Upper lobe of right lung (tissue), 1 donor: ENCODE data around the gene NLGN4Y. TPM values are rescaled to one million over a fixed set of nuclear protein-coding genes. Genes with fewer than 3 reads are reported as not detected.
"Not testable (repeated sequence)": the region's sequence is repeated elsewhere in the genome, so short reads cannot be mapped to it uniquely, and the experiment has no call there.

ENCODE experiments used
- ATAC-seq: fragments of 200-7000 bp; cut with Tn5 transposase; one replicate; pipeline ENCODE4 v1.9.1; 2020; ENCODE audit warnings: mild to moderate bottlenecking, moderate library complexity
- DNase-seq: peaks from one replicate; pipeline ENCODE4 v3.0.0-alpha.2; 2020
- H3K27ac ChIP-seq: fragments of 200-600 bp; one replicate; pipeline ENCODE4 v1.8.0; 2022
- H3K27me3 ChIP-seq: fragments of 200-600 bp; one replicate; pipeline ENCODE4 v1.8.0; 2022; ENCODE audit warnings: mild to moderate bottlenecking
- H3K36me3 ChIP-seq: fragments of 200-600 bp; one replicate; pipeline ENCODE4 v1.8.0; 2022
- H3K4me1 ChIP-seq: fragments of 200-600 bp; one replicate; pipeline ENCODE4 v1.8.0; 2022
- H3K4me3 ChIP-seq: fragments of 200-600 bp; one replicate; pipeline ENCODE4 v1.8.0; 2022; ENCODE audit warnings: mild to moderate bottlenecking
- H3K9me3 ChIP-seq: fragments of 200-600 bp; one replicate; pipeline ENCODE4 v1.8.0; 2022
- intact Hi-C: fragments of 100-400 bp; cut with DNase I; formaldehyde crosslinking; loops from one replicate; pipeline ENCODE4 v1.11.0; 2022
- total RNA-seq: library from RNA; stranded (reverse); fragmentation: NEBNext Ultra II Directional; extraction: Animal tissue kit (Norgen Biotek cat#: 25700); gene quantifications from one replicate; pipeline ENCODE4 v1.2.1, GENCODE V29; 2021
- TF ChIP-seq, protein P1 (sequence below): fragments of 200-600 bp; IDR thresholded peaks from one replicate; pipeline ENCODE4 v1.8.0; 2022; ENCODE audit warnings: antibody characterized with exemption
- donor health status: DM: no; HTN: yes; CAD: no; lungs with severe emphysema.

The NLGN4Y gene
- total RNA-seq, 1 donor from 2014 or later = 3.7 TPM

DNA sequence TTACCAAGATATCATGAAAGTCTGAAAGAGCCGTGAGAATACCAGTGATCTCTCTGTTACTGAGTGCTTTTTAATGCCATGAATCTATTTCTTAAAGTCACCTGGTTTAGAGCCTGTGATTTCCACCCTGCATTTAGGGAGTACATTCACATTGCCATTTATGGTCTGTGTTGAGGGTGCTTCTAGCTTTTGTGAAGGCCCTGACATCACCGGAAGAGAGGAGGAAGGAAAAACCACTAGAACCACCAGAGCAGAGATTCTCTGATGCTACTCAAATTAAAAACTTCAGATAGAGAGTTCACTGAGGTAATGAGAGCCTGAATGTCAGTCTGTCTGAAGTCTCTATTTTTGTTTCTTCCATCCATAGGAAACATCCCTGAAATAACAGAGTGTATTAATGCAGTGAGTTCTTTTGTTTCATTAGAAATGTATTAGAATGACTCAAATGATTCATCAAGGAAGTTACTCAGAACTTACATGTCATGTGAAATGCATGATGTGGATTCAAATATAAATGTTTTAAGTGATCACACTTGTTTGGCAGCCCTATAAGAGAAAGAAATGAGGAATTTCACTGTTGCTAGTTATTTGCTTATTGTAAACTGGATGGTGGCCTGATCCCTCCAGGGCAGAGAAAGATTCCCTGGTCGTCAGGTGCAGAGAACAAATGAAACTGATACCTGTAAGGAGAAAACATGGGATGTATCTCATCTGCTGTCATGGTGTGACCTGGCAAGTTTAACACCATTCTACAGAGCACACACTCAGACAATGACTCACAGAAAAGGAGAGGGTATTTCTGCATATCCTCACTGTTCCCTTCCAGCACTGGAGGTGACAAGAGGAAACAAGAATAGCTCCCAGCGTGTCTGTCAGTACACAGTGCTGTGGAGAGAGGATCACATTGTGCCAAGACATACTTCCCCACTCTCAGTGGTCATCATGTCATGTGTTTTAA, 310.1 kb downstream of the NLGN4Y start:
- intact Hi-C loops = no loop called here
- no peak overlapping the region for H3K27ac ChIP-seq
- DNase-seq = no peak
- ATAC-seq = no peak
- H3K4me1 ChIP-seq = no peaks in the 10 kb centered on the region
- H3K4me3 ChIP-seq = no peak overlapping the region
- H3K9me3 ChIP-seq = no peaks in the 10 kb centered on the region
- TF ChIP-seq, protein P1, sequence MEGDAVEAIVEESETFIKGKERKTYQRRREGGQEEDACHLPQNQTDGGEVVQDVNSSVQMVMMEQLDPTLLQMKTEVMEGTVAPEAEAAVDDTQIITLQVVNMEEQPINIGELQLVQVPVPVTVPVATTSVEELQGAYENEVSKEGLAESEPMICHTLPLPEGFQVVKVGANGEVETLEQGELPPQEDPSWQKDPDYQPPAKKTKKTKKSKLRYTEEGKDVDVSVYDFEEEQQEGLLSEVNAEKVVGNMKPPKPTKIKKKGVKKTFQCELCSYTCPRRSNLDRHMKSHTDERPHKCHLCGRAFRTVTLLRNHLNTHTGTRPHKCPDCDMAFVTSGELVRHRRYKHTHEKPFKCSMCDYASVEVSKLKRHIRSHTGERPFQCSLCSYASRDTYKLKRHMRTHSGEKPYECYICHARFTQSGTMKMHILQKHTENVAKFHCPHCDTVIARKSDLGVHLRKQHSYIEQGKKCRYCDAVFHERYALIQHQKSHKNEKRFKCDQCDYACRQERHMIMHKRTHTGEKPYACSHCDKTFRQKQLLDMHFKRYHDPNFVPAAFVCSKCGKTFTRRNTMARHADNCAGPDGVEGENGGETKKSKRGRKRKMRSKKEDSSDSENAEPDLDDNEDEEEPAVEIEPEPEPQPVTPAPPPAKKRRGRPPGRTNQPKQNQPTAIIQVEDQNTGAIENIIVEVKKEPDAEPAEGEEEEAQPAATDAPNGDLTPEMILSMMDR = no peak
- H3K27me3 ChIP-seq = no peaks in the 10 kb centered on the region
- H3K36me3 ChIP-seq = no peaks in the 10 kb centered on the region

DNA sequence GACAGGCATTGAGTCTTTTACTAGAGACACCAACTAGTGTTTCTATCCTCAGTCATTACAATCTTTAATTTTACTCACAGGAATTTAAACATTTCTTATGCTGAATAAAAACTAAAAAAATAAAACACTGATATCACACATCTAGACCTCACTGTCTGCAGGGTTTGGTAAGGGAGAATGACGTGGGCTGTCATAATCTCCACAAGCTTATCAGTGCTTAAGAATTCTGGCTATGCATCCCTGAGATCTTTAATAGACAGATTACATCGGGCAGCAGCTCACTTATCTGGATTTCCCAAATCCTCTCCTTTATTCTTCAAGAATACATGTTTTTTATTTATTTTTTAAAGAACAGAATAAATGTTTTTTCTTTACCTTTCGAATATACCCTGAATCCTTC, 313.1 kb downstream of the NLGN4Y start:
- intact Hi-C loops = no loop called here
- H3K4me3 ChIP-seq = no peak overlapping the region

DNA sequence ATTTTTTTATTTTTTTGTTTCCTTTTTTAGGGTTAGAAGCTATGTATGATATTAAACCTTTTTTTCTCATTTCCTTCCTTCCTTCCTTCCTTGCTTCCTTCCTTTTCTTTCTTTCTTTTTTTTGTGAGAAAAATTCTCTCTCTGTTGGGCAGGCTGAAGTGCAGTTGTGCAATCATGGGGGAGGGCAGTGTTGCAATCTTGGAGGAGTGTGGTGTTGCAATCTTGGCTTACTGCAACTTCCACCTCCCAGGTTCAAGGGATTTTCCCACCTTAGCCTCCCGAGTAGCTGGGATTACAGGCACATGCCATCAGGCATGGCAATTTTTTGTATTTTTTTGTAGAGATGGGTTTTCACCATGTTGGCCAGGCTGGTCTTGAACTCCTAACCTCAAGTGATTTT, 326.4 kb downstream of the NLGN4Y start:
- H3K27ac ChIP-seq = no peak overlapping the region
- intact Hi-C loops = no loop called here
- H3K27me3 ChIP-seq = no peaks in the 10 kb centered on the region
- H3K36me3 ChIP-seq = no peaks in the 10 kb centered on the region
- DNase-seq (no peak), ATAC-seq (no peak)
- H3K4me3 ChIP-seq = no peak overlapping the region
- H3K4me1 ChIP-seq = no peaks in the 10 kb centered on the region
- TF ChIP-seq, protein P1 = no peak
- H3K9me3 ChIP-seq = no peaks in the 10 kb centered on the region

More for the DNA sequence above, 313.1 kb downstream of the NLGN4Y start:
- no peak for DNase-seq
- Histone ChIP-seq H3K36me3 (no peaks in the 10 kb centered on the region), H3K27ac (no peak overlapping the region), H3K9me3 (no peaks in the 10 kb centered on the region), H3K27me3 (no peaks in the 10 kb centered on the region), H3K4me1 (no peaks in the 10 kb centered on the region)
- no peak for ATAC-seq
- TF ChIP-seq, protein P1 = no peak

DNA sequence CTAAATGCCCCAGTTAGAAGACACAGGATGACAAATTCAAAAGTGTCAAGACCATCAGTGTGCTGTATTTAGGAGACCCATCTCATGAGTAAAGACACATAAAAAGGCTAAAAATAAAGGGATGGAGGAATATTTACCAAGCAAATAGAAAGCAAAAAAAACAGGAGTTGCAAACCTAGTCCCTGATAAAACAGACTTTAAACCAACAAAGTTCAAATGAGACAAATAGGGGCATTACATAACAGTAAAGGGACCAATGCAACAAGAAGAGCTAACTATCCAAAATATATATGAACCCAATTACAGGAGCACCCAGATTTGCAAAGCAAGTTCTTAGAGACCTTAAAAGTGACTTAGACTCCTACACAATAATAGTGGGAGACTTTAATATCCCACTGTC, 336.1 kb downstream of the NLGN4Y start:
- Histone ChIP-seq H3K4me1 (no peaks in the 10 kb centered on the region), H3K27me3 (no peaks in the 10 kb centered on the region), H3K4me3 (no peak overlapping the region), H3K36me3 (no peaks in the 10 kb centered on the region), H3K9me3 (no peaks in the 10 kb centered on the region), H3K27ac (no peak overlapping the region)
- ATAC-seq = no peak
- intact Hi-C loops = no loop called here
- no peak for DNase-seq
- TF ChIP-seq, protein P1 = no peak

DNA sequence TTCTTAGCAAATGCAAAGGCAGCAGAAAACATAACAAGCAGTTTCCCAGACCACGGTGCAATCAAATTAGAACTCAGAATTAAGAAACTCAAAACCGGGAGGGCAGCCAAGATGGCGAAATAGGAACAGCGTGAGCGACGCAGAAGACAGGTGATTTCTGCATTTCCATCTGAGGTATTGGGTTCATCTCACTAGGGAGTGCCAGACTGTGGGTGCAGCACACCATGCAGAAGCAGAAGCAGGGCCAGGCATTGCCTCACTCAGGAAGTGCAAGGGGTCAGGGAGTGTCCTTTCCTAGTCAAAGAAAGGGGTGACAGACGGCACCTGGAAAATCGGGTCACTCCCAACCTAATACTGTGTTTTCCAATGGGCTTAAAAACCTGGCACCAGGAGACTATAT, 336.7 kb downstream of the NLGN4Y start:
- ATAC-seq, H3K27ac ChIP-seq, H3K4me1 ChIP-seq, H3K27me3 ChIP-seq, H3K9me3 ChIP-seq, intact Hi-C loops, H3K4me3 ChIP-seq, DNase-seq, H3K36me3 ChIP-seq: not testable (repeated sequence)

DNA sequence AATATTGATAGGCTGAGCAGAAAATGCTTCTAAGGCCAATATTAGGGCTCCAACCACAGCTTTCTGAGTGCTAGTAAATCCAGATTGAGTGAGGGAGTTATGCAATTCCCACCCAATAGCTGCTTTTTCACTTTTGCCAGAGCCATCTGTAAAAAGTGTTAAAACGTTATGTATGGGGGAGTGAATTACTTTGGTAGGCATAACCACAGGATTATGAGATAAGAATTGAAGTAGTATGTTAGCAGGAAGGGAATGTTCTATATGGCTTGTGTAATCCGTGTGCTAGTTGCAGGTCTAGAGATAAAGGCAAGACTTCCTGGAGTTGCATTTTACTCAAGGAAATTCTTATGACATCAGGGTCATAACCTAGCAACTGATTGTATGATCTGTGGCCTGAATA, 347.6 kb downstream of the NLGN4Y start:
- Histone ChIP-seq H3K36me3 (no peaks in the 10 kb centered on the region), H3K4me3 (no peak overlapping the region), H3K27me3 (no peaks in the 10 kb centered on the region), H3K27ac (no peak overlapping the region), H3K4me1 (no peaks in the 10 kb centered on the region), H3K9me3 (no peaks in the 10 kb centered on the region)
- TF ChIP-seq, protein P1 = no peak
- DNase-seq (no peak), ATAC-seq (no peak)
- intact Hi-C loops = no loop called here
